ENCODE results near the gene TMEM178B.

DNA sequence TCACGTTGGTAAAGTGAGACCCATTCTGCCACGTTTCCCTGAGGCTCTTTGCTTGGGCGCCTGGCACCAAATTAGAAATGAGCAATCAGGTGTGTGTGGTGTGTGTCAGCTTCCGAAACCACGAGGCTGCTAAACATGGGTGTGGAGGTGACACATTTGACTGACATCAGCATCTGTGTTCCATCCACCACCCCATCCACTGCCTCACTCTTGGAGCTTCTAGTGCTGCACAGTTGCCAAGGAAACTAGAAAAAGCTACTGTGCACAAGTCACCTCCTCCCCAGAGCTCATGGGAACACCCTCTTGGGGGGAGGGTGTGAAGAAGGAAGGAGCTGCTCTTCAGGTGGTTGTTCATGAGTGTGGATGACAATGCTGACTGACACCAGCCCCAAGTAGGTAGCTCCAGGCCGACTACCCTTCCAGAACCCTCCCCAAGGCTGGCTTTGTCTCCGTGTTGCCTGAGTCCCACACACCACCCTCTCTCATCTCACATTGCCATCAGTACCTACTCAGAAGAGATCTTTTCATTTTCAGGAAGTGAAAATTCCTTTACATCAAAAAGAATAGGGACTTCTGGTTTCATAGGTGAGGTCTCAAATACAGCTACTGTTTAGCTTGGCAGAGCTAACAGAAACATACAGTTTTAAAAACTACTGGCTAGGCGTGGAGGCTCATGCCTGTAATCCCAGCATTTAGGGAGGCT lies 152.2 kb downstream of the TMEM178B start:
- TF ChIP-seq POLR2AphosphoS5 (IDR thresholded peaks at IDR 0.05; ENCODE audit: low read depth, low read length), result no peak
- TF ChIP-seq, protein P1, sequence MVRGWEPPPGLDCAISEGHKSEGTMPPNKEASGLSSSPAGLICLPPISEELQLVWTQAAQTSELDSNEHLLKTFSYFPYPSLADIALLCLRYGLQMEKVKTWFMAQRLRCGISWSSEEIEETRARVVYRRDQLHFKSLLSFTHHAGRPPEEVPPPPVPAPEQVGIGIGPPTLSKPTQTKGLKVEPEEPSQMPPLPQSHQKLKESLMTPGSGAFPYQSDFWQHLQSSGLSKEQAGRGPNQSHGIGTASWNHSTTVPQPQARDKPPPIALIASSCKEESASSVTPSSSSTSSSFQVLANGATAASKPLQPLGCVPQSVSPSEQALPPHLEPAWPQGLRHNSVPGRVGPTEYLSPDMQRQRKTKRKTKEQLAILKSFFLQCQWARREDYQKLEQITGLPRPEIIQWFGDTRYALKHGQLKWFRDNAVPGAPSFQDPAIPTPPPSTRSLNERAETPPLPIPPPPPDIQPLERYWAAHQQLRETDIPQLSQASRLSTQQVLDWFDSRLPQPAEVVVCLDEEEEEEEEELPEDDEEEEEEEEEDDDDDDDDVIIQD (CRISPR knock-in tag; IDR thresholded peaks at IDR 0.05; ENCODE audit: low read depth), result no peak
- TF ChIP-seq ZNF687 (CRISPR knock-in tag; IDR thresholded peaks at IDR 0.05), result no peak
- no peak for TF ChIP-seq SRF (IDR thresholded peaks at IDR 0.05; ENCODE audit: low read depth, low read length)

All from HepG2 (cell line).